GM12865 (cell line): ENCODE results near the gene HOXA13.

Experiments
- DNase-seq: peaks from one replicate; pipeline ENCODE4 v3.0.0; 2010; ENCODE audit warnings: low read depth
- H3K4me3 ChIP-seq: 2 replicates; pipeline ENCODE4 v1.5.1; 2011; ENCODE audit warnings: mild to moderate bottlenecking, low read depth, low read length, control low read depth
- TF ChIP-seq, protein P1 (sequence below): IDR thresholded peaks from 2 replicates; pipeline ENCODE4 v1.5.1; 2011; ENCODE audit warnings: low read length, control low read depth, low read depth, inconsistent platforms; ENCODE audit not compliant: insufficient read depth; ENCODE audit errors: missing control alignments

HOXA13 gene

GRCh38 chr7:27229448-27229847 is 29.6 kb upstream of the HOXA13 start:
- TF ChIP-seq, protein P1, sequence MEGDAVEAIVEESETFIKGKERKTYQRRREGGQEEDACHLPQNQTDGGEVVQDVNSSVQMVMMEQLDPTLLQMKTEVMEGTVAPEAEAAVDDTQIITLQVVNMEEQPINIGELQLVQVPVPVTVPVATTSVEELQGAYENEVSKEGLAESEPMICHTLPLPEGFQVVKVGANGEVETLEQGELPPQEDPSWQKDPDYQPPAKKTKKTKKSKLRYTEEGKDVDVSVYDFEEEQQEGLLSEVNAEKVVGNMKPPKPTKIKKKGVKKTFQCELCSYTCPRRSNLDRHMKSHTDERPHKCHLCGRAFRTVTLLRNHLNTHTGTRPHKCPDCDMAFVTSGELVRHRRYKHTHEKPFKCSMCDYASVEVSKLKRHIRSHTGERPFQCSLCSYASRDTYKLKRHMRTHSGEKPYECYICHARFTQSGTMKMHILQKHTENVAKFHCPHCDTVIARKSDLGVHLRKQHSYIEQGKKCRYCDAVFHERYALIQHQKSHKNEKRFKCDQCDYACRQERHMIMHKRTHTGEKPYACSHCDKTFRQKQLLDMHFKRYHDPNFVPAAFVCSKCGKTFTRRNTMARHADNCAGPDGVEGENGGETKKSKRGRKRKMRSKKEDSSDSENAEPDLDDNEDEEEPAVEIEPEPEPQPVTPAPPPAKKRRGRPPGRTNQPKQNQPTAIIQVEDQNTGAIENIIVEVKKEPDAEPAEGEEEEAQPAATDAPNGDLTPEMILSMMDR = no peak
- DNase-seq = no peak
- no peak overlapping the region for H3K4me3 ChIP-seq

- no peak overlapping the region for H3K4me3 ChIP-seq
- no peak for DNase-seq
- TF ChIP-seq, protein P1 = no peak
Observed at GRCh38 chr7:27224983-27225934, 25.4 kb upstream of the HOXA13 start.

DNA sequence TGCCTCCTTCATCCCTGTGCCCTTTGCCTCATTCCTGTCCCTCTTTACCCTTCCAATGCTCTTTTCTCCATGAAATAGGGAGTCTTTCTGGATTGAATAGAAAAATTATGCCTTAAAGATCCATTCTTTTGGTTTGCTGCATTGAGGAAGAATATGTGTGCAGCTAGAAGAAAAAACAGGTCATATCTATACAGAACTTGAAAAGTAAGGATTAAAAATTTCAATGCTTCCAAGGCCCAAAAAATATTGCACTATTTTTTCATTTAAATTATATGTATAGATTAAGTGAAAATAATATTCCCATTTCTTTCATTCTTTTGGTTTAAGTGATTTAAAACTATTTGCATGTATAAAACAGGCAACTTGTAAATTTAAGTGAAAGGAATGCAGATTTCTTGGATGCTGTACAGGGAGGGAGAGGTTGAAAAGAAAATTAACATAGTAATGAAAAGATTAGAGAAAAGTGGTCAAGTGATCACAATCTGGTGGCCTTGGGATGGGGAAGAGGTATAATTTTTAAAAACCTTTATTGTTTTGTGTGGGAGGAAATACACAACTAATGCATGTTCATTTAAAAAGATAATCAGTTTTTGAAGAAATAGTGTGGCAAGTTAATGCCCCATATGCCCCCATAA is 24.2 kb upstream of the HOXA13 start:
- TF ChIP-seq, protein P1 = no peak
- DNase-seq = no peak
- no peak overlapping the region for H3K4me3 ChIP-seq

DNA sequence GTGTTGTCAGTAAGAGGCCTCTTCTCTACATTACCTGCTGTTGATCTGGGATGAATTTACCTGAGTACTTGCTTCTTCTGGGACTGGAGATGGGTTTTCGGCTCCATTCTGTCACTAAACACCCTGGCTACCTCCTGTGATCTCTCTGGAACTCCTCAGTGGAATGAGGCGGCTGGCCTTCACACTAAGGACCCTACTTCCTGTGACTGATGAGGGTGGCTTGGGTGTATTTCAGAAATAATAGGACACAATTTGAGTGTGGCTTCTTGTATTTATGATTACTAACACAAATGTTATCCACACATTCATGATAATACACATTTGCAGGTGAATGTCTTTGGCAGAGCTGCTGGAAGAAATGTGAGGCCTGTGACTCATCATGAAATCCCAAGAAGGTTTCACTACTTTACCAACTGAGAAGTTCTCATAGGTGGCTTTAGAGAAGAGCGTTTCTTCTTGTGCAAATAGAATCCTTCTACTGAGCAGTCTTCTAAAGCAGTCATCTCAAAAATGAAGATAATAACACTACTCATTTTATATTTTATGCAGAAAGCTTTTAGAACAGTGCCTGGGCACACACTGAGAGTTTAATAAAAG is 21.4 kb upstream of the HOXA13 start:
- DNase-seq = peak; percentile 33
- TF ChIP-seq, protein P1 = no peak
- H3K4me3 ChIP-seq = no peak overlapping the region

DNA sequence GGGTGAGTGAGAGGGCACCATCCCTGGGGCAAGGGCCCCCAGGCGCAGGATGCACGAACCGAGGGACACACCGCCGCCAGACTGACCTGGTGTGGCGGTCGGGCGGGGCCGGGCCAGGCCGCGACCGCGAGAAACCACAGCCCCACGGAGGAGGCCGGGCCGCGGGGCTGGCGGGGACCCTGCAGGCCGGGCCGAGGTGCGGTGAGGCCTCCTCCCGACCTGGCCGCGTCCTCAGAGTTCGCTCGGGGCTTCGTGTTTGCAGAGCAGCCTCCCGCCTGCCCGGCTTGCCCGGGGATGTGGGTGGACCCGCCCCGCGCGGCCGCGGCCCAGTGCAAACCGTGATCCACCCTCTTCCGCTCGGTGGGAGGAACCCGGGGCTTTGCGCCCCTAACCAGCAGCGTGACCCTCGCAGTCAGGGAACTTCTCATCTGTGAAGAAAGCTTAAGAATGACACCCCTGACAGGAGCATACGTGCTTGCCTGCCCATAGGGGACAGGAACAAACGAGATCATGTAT is 20.6 kb upstream of the HOXA13 start:
- H3K4me3 ChIP-seq = no peak overlapping the region

DNA sequence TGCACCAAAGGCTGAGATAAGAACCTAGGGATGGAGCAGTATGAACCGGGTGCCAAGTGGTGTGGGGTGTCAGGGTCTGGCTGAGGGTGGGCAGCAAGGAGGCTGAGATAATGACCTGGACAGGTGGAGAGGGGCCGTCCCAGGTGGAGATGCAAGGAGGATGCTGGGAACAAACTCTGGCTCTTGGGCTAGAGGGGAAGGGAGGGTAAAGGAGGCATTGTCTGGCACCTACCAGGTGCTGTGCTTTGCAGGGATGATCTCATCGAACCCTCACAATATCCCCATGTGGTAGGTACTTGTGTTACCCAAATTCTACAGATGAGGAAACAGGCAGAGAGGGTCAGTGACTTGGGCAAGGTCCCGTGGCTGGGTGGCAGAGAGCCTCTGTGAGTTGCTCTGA is 19.9 kb upstream of the HOXA13 start:
- TF ChIP-seq, protein P1 = no peak
- no peak for DNase-seq
- no peak overlapping the region for H3K4me3 ChIP-seq

More for the DNA sequence above, 20.6 kb upstream of the HOXA13 start:
- TF ChIP-seq, protein P1 = no peak
- DNase-seq = no peak
